ENCODE measurements around the gene AFAP1L1.
"Not testable (repeated sequence)": the region's sequence is repeated elsewhere in the genome, so short reads cannot be mapped to it uniquely, and the experiment has no call there.

Gene AFAP1L1

GRCh38 chr5:149262315-149262714, 9.3 kb upstream of the AFAP1L1 start:
- no peak for DNase-seq

GRCh38 chr5:149264439-149265067, 7.1 kb upstream of the AFAP1L1 start:
- no peak for DNase-seq

- no peak for DNase-seq
Observed at GRCh38 chr5:149265068-149265465, 6.6 kb upstream of the AFAP1L1 start.

- no peak for DNase-seq
Observed at GRCh38 chr5:149265597-149265996, 6.1 kb upstream of the AFAP1L1 start.

GRCh38 chr5:149267241-149267973, 4.3 kb upstream of the AFAP1L1 start:
- DNase-seq = no peak

GRCh38 chr5:149268928-149269557, 2.6 kb upstream of the AFAP1L1 start:
- DNase-seq = no peak

- DNase-seq = no peak
Observed at GRCh38 chr5:149271195-149271715, 404 bp upstream of the AFAP1L1 start.

GRCh38 chr5:149272781-149273180, 1.1 kb downstream of the AFAP1L1 start:
- not testable (repeated sequence) for DNase-seq

- no peak for DNase-seq
Observed at GRCh38 chr5:149273237-149273636, 1.6 kb downstream of the AFAP1L1 start.

GRCh38 chr5:149273950-149274349, 2.3 kb downstream of the AFAP1L1 start:
- DNase-seq = no peak

- no peak for DNase-seq
Observed at GRCh38 chr5:149274939-149275338, 3.3 kb downstream of the AFAP1L1 start.

GRCh38 chr5:149277801-149278200, 6.1 kb downstream of the AFAP1L1 start:
- no peak for DNase-seq

GRCh38 chr5:149278451-149279210, 7.0 kb downstream of the AFAP1L1 start:
- DNase-seq = no peak

GRCh38 chr5:149279661-149280060, 8.0 kb downstream of the AFAP1L1 start:
- no peak for DNase-seq

- DNase-seq = no peak
Observed at GRCh38 chr5:149280124-149280523, 8.5 kb downstream of the AFAP1L1 start.

- no peak for DNase-seq
Observed at GRCh38 chr5:149280802-149281201, 9.1 kb downstream of the AFAP1L1 start.

- DNase-seq = no peak
Observed at GRCh38 chr5:149282027-149282965, 10.6 kb downstream of the AFAP1L1 start.

GRCh38 chr5:149282966-149283332, 11.3 kb downstream of the AFAP1L1 start:
- no peak for DNase-seq

- DNase-seq = no peak
Observed at GRCh38 chr5:149283626-149284480, 12.2 kb downstream of the AFAP1L1 start.

- no peak for DNase-seq
Observed at GRCh38 chr5:149284501-149284900, 12.8 kb downstream of the AFAP1L1 start.

- DNase-seq = no peak
Observed at GRCh38 chr5:149285153-149285552, 13.5 kb downstream of the AFAP1L1 start.

Data from cortex of kidney (tissue), 1 donor.